Stimulated activated CD4-positive, alpha-beta T cell treated with anti-CD3 and anti-CD28 coated beads, TNF-alpha, amount 100 ng/mL, for 4 hours (primary cell): ENCODE results near the gene CALCB.

Source experiments
- DNase-seq, 3 experiments: peaks; one replicate each; pipeline ENCODE4 v3.0.0-alpha.2; 2020; ENCODE audit warnings: low read depth in 3 of 3

The CALCB gene

GRCh38 chr11:15074206-15075161 lies 1.1 kb downstream of the CALCB start:
- peak; percentile 69 to 85 (median 73) for DNase-seq

- no peak for DNase-seq
Measured at GRCh38 chr11:15075162-15075526, 1.8 kb downstream of the CALCB start.

- DNase-seq, result no peak
Measured at GRCh38 chr11:15091175-15091574, 17.8 kb downstream of the CALCB start.

DNA sequence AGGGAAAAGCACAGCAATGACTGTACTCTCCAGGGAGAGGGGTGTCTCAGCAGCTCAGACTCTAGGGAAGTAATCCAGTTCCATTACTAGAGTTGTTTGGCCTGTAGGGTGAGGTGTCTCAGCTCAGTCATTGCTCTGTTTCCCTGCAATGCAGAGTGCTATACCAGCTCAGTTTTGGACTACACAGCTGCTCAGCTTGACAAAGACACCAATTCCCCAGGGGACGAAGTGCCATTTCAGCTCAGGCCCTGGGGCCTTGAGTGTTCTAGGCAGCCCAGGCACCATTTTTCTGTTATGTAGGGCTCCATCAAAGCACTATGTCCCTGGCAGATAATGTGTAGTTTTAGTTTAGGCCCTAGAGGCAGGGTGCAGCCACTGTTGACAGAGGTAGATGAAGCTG lies 18.2 kb downstream of the CALCB start:
- DNase-seq, result no peak

DNA sequence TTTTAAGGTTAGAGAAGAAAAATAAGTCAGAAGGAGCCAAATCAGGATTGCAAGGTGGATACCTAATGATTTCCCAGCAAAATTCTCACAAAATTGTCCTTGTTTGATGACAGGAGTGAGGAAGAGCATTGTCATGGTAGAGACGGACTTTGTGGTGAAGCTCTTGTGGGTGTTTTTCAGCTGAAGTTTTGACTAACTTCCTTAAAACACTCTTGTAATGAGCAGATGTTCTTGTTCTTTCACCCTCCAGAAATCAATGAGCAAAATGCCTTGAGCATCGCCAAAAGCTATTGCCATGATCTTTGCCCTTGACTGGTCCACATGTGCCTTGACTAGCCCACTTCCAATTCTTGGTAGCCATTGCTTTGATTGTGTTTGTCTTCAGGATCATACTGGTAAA lies 20.0 kb downstream of the CALCB start:
- no peak for DNase-seq

- DNase-seq, result no peak
Measured at GRCh38 chr11:15095736-15096228, 22.4 kb downstream of the CALCB start.

DNA sequence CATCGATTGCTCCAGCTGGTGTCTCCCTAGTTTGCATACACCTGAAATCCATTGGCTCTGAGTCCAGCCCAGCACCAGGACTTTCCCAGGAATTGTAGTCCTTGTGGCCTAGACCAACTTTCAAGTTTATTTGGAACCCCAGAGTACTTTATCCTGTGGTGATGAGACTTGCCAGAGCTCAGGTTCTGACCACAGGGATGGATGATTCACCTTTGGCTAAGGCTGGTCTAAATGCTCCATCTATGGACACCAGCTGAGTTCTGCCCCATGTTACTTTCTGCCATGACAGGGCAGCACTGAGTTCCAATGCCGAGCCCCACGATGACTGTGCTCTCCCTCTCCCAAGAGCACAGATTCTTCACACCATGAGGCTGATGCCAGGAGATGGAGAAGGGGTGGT lies 24.0 kb downstream of the CALCB start:
- no peak for DNase-seq

GRCh38 chr11:15099267-15099666 lies 25.9 kb downstream of the CALCB start:
- no peak for DNase-seq

GRCh38 chr11:15101072-15101709 lies 27.8 kb downstream of the CALCB start:
- DNase-seq, result peak; percentile 7 to 19 (median 15)

DNA sequence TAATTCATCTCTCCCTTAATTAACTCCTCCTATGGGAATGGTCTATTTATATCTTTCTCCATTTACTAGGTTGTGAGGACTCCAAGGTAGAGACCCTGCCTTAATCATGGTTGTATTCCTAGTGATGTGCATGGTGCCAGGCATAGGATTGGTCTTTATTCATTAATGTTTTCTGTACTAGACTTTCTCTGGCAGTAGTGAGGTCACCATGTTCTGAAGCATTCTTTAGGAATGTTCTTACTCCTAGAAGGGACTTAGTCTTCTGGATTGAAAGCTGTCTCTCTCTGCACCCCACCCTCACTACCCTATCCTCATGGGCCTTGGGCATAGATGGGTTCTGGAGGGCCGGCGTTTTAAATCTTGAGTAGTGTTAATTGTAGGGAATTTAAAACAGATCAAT lies 30.8 kb downstream of the CALCB start:
- no peak for DNase-seq

- DNase-seq, result no peak
Measured at GRCh38 chr11:15106201-15106965, 33.0 kb downstream of the CALCB start.

DNA sequence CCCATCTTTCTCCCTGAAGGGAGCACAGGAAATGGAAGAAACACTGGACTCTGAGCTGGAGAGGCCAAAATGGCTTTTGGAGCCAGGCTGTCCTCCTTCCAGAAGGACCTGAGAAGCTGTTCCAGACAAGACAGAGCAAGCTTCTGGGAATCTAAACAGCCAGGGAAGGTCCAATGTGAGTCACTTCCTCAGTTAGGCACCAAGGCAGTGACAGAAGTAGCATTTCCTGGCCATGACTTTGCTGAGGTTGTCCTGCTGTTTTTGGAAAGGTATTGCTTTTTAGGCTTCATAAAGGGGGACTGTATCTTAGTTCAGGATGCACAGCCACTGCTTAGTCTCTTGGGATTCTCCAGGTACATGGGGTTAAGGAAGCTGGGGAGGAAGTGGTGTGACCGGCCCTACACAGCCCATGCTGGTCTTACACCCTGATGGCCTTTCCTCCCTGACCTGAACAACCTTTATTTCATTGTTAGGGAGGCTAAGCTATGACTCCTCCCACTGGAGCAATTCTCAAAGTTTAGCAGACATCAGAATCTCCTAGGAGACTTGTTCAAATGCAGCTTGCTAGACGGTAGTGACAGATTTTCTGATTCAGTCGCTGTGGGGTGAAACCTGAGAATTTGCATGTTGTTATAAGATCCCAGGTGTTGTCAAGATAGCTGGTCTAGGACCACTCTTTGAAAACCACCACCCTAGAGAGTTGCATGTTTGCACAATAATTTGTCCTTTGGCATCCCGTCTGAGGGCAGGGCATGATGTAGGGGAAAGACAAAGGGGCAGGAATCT lies 34.5 kb downstream of the CALCB start:
- no peak for DNase-seq

DNA sequence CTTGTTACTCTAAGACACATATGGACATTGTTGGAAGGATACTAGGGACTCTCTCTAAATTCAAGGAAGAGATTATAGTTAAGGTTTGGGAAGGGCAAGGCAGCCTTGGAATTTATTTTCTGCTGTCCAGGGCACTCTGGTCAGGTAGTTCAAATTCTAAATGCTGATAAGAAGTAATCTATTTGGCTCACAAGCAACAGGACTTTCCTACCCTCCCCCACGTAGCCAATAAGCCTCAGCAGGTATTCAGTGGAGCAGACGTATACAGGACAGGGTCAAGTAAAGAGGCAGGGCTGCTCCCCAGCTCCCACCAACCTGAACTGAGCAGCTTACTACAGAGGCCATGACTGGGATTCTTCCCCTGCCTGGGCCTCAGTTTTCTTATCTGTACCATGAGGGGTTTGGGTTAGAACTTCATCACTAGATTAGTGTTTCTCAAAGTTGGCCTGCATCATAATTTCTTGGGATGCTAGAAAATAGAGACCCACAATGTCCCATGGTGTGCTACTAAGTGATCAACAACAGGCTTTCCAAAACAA lies 35.3 kb downstream of the CALCB start:
- no peak for DNase-seq

GRCh38 chr11:15109602-15110001 lies 36.2 kb downstream of the CALCB start:
- DNase-seq, result no peak

DNA sequence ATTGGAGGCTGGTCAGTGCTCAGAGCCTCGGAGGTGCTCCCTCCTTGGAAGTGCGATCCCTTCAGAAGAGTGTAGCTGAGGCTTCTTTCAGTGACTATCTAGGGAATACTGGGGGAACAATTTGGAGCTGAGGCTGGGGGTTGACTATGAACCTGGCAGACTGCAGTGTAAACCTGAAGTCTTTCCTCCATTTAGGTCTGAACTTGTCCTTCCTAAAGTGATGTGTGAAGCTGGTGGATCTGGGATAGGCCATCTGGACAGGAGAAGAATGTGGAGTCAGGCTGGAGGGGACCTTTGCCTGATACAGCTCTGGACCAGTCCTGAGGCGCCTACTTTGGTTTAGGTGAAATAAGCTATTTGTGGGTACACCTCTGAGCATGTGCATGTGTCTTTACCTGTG lies 37.8 kb downstream of the CALCB start:
- DNase-seq, result no peak

DNA sequence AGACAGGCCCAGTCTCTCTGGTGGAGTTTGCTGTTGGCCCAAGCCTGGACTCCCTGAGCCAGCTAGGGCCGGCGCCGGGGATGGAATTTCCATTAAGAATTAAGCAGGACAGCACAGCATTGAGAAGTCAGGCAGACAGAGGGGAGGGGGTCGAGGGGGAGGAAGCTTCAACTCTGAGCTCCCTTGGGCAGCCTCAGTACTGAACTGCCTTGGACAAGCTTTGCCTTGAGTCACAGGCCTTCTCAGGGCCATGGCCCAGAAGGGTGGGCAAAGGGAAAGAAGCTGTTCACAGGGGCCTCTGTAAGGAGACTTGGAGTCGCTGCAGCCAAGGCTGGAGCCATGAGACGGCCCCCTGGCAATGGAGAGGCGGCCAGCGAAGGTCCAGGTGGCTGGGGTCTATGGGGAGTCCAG lies 38.7 kb downstream of the CALCB start:
- no peak for DNase-seq

DNA sequence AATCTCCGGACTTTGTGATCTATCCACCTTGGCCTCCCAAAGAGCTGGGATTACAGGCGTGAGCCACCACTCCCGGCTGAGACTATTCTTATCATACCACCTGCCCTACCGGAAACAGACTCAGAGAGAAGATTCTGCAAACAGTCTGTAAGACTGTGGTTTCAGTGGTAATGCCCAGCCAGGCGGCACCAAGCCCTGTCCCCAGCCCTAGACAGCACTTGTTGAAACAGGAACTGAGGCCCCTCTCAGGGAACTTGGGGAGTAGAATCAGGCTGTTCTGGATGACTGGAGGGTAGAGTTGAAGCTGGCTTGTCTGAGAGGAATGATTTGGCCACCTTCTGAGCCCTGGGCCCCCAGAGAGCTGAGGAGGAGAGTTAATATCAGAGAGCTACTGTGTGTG lies 40.0 kb downstream of the CALCB start:
- DNase-seq, result no peak

GRCh38 chr11:15114501-15115475 lies 41.4 kb downstream of the CALCB start, which contains the start of gene INSC:
Gene INSC, plus strand, starts transcription at chr11:15114923. Its CDS starts 34,252 bp downstream, at chr11:15149175.
- DNase-seq, result no peak

DNA sequence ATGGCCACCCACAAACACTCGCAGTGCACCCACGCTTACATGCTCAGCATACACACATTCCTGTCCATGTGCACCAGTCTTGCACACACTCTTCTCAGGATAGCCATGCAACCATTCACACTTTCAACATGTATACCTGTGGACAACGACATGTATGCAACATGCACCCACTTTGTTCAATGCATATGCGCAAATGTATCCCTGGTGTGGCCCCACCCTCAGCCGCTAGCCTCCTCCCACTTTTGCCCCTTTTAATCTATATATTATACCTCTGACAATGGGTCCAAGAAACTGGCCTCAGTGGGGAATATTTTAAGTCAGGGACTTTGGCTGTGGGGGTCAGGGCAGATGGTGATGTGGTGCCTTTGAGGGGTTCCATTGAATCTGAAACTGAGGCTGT lies 42.3 kb downstream of the CALCB start:
- no peak for DNase-seq

DNA sequence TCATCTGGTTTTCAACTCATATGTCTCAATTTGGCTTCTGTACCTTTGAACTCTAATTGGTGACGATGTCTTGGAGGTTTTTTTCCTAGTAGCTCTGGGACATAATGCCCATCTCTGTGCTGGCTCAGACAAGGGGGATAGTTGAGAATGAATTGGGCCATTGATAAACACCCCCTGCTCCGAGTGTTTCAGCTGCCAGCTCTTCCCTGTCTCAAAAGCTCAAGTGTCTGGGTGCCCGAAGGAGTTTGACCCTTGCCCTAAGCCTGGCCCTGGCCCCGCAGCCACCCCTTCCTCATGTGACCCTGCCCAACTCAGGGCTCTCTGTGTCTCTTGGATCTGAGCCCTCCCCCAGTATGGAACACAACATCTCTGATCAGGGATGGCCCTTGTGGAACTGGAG lies 44.4 kb downstream of the CALCB start:
- no peak for DNase-seq
